Right cardiac atrium (tissue), 5 donors: ENCODE results near the gene STX18. TPM values are rescaled to one million over a fixed set of nuclear protein-coding genes. Genes with fewer than 3 reads are reported as not detected.

Experiments
- ATAC-seq, 2 donors: fragments of 200-7000 bp; cut with Tn5 transposase; one replicate each; pipeline versions ENCODE4 v1.8.0 to v1.9.1; 2020; ENCODE audit warnings: moderate library complexity in 2 of 2, mild to moderate bottlenecking in 1 of 2
- DNase-seq, 3 donors: peaks; one replicate each; pipeline ENCODE4 v3.0.0-alpha.2; 2020
- H3K27ac ChIP-seq: one replicate; pipeline ENCODE4 v1.5.1; 2013; ENCODE audit warnings: mild to moderate bottlenecking, low read length, control low read depth, moderate library complexity
- H3K27me3 ChIP-seq: one replicate; pipeline ENCODE4 v1.6.1; 2013; ENCODE audit not compliant: control insufficient read depth, insufficient read depth
- H3K4me1 ChIP-seq: one replicate; pipeline ENCODE4 v1.6.1; 2013; ENCODE audit warnings: low read length; ENCODE audit not compliant: control insufficient read depth, insufficient read depth
- H3K4me3 ChIP-seq: one replicate; pipeline ENCODE4 v1.5.1; 2013; ENCODE audit warnings: low read length, control low read depth
- H3K9me3 ChIP-seq: one replicate; pipeline ENCODE4 v1.6.1; 2013; ENCODE audit warnings: low read length; ENCODE audit not compliant: control insufficient read depth
- WGBS: extraction: QIAGEN DNeasy Blood & Tissue Kit; methylation state at CpG from one replicate; pipeline ENCODE4 v1.1.7; 2013; 5-methylcytosine and 5-hydroxymethylcytosine counted together
- intact Hi-C, 4 donors: fragments of 100-400 bp; cut with DNase I; formaldehyde crosslinking; loops; one replicate each; pipeline versions ENCODE4 v1.11.0 to v1.14.0; 2022 to 2023
- polyA plus RNA-seq: library from polyadenylated mRNA; stranded (reverse); fragments of 200-250 nt; gene quantifications from one replicate; pipeline ENCODE4 v1.2.3, GENCODE V29; 2013
- total RNA-seq, 4 donors: library from RNA; stranded (reverse); fragmentation: NEBNext Ultra II Directional; extraction: Animal tissue kit (Norgen Biotek cat#: 25700); gene quantifications; one replicate each; pipeline ENCODE4 v1.2.1, GENCODE V29; 2021
- donor health status: healthy with polysubstance abuse.
- donor health status: DM: no; HTN: yes; CAD: no.
- donor health status: DM: no; HTN: no; CAD: no.
- donor health status: DM: no; HTN: yes; CAD: no; lungs with severe emphysema.
- donor health status: DM: yes; HTN: yes; CAD: no.

STX18 gene
- total and polyA plus RNA-seq, 5 donors, result 14.9 to 25.9 (median 17.0) TPM

DNA sequence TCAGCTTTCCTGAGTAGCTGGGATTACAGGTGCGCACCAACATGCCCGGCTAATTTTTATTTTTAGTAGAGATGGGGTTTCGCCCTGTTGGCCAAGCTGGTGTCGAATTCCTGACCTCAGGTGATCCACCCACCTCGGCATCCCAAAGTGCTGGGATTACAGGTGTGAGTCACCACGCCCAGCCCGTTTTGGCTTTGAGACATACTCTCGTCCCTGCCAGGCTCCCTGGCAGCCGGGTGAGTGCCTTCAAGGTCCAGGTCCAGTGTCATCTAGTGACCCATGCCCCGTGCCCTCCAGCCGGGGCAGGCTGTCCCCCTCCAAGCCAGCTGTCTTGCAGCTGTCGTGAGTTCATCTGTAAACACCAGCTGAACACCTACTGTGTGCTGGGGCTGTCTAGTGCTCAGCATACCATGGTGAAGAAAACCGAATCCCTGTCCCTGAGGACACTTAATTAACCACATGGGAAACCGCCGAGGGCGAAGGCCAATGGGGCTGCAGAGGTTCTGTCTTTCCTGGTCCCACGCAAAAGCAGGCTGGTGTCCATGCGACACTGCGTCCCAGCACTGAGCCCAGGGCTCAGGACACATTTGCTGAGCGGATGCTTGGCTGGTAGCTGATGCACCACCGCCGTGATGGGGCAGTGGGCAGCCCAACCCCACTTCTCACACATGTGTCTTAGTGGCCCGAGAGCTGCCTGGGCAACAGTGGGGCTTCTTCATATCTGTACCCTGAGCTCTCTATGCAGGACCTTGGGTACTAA is 133.1 kb downstream of the STX18 start:
- Histone ChIP-seq H3K4me1 (no peaks in the 10 kb centered on the region), H3K27me3 (no peaks in the 10 kb centered on the region), H3K4me3 (no peak overlapping the region), H3K9me3 (no peaks in the 10 kb centered on the region), H3K27ac (no peak overlapping the region)
- no peak for ATAC-seq
- 73% methylated on average over 23 of the region's 23 CpGs for WGBS
- intact Hi-C loops, result no loop called here
- DNase-seq, result no peak

DNA sequence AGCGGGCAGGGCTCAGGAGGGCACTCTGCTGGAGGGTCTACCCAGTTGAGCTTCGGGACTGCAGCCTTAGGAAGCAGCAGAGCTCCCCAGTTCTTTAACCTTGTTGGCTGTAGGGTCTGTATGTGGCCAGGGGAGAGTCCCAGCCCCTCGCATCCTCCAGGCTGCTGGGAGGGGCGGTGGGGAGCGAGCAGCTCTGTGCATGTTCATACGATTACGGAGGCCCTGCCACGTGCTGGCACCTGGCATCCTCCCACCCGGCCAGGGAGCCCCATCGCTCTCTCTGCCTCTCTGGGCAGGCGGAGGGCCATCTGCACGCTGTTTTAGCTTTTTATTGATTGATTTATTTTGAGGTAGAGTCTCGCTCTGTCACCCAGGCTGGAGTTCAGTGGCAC is 133.7 kb downstream of the STX18 start:
- Histone ChIP-seq H3K9me3 (no peaks in the 10 kb centered on the region), H3K27me3 (no peaks in the 10 kb centered on the region), H3K27ac (no peak overlapping the region), H3K4me1 (no peaks in the 10 kb centered on the region), H3K4me3 (no peak overlapping the region)
- intact Hi-C loops, result no loop called here
- ATAC-seq (no peak), DNase-seq (no peak)
- 76% methylated on average over 13 of the region's 13 CpGs for WGBS

DNA sequence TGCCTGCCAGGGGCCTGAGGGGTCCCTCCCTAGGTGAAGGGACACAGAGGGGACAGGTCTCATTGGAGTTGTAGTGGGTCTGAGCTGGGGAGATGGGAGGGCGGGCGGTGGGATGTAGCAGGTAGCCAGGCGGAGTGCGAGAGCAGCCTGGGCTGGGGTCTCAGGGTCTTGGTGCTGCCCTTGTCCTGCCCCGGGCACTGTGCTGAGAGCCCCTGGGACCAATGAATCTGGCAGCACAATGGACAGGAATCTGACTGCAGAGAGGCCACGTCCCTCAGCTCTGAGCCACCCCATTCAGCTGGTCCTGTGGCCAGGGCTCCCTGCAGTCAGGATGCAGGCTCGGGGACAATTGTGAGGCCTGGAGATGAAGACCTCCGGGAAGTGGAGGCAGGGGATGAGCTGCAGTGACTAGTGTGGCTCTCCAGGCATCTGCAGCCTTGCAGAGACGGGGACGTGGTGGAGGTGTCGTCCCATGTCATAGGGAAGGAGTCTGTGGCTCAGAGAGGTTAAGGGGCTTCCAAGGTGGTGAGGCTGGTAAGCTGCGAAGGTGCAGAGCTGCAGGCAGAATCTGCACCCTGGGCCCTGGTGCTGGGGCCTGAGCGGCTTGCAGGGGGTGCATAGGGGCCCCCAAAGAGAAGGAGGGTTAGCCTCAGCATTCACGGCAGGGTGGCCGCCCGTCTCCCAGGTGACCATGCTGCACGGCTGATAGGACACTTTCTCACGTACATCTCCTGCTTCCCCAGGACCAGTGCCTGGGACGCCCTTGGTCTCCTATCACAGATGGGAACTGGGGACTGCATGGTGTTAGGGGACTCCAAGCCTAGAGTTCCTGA is 134.3 kb downstream of the STX18 start:
- intact Hi-C loops, result no loop called here
- Histone ChIP-seq H3K4me3 (no peak overlapping the region), H3K27ac (no peak overlapping the region), H3K4me1 (no peaks in the 10 kb centered on the region), H3K27me3 (no peaks in the 10 kb centered on the region), H3K9me3 (no peaks in the 10 kb centered on the region)
- 71% methylated on average over 19 of the region's 19 CpGs for WGBS
- ATAC-seq (no peak), DNase-seq (no peak)

DNA sequence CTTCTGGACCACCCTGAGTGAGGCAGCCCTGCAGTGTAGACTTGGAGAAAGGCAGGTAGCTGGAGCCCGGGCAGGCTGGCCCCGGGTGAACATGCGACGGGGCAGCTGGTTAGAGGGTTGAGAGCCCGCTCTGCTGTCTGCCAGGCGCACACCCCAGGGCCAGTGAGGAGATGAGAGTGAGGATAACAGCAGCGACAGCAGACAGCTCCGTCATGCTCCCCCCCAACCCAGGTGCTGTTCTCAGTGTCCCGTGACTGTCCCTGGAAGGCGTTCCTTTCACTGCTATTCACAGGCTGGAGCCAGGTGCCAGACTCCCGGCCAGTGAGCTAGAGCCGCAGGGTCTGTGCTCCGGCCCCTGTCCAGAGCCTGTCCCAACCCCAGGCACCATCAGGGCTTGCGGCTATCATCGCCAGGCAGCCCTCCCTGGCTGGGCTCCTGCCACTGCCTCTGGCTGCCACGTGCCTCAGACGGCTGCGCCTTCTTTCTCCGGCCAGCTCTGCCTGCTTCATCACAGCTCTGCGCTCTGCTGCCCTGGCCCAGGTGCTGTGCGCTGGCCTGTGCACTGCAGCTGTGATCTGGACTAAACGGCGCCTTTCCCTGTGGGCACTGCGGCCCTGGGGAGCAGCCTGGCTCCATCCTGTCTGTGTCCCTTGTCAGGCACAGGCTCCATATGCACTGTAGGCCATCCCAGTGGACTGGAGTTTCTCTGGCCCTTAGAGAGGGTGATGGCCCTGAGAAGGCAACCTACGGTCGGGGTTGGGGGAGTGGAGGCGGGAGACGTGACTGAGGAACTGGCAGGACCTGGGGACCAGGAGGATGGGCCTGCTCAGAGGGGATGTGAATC is 135.2 kb downstream of the STX18 start:
- H3K27me3 ChIP-seq, result no peaks in the 10 kb centered on the region
- intact Hi-C loops, result no loop called here
- no peak overlapping the region for H3K4me3 ChIP-seq
- ATAC-seq (no peak), DNase-seq (no peak)
- no peaks in the 10 kb centered on the region for H3K9me3 ChIP-seq
- H3K4me1 ChIP-seq, result no peaks in the 10 kb centered on the region
- H3K27ac ChIP-seq, result no peak overlapping the region
- 76% methylated on average over 28 of the region's 28 CpGs for whole genome bisulfite sequencing

DNA sequence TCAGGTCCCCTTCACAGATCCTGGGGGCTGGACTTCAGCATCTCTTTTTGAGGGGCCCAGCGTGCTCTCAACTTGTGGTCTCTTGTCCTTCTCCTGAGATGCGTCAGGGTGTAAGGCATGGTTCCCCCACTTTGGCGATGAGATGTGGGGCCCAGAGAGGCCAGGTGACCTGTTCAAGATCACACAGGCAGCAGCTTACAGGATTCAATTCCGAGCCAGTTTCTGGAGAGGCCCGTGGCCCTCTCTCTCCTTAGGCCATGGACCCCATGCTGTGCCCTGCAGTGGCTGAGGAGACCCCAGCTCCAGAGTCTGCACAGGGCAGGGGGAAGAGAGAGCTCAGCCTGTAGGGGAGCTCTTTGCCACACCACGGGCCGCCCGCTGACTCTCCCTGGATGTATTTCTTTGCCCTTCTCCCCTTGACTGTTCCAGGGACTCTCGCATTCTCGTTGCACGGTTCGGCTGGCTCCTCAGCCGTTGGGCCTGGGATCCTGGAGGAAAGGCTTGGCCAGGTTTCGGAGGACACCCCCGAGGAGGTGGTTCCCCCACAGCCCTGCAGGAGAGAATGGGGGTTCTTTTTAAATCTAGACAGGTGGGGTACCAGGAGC is 136.4 kb downstream of the STX18 start:
- intact Hi-C loops, result no loop called here
- ATAC-seq (no peak), DNase-seq (no peak)
- Histone ChIP-seq H3K4me3 (no peak overlapping the region), H3K27ac (no peak overlapping the region), H3K4me1 (no peaks in the 10 kb centered on the region), H3K9me3 (no peaks in the 10 kb centered on the region), H3K27me3 (no peaks in the 10 kb centered on the region)
- WGBS, result 91% methylated on average over 15 of the region's 15 CpGs

DNA sequence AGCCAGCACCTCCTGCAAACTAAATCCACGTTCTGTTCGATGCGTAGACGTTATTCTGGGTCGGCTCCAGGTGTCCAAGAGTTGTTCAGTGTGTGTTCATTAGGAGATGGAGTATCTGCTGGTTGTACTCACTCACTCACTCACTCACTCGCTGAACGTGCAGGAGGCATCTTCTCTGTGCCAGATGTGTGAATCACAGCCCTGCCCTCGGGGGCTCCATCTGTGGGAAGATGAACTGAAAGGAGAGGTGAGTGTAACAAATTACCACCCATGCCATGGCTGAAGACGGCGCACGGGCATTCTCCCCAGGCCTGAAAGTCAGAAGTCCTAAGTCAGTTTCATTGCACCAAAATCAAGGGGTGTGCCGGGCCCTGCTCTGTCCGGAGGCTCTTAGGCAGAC is 138.9 kb downstream of the STX18 start:
- no peak for DNase-seq
- Histone ChIP-seq H3K9me3 (no peaks in the 10 kb centered on the region), H3K4me3 (no peak overlapping the region), H3K27ac (no peak overlapping the region), H3K4me1 (no peaks in the 10 kb centered on the region), H3K27me3 (no peaks in the 10 kb centered on the region)
- WGBS, result 67% methylated on average over 13 of the region's 13 CpGs
- intact Hi-C loops, result no loop called here
- ATAC-seq, result no peak

DNA sequence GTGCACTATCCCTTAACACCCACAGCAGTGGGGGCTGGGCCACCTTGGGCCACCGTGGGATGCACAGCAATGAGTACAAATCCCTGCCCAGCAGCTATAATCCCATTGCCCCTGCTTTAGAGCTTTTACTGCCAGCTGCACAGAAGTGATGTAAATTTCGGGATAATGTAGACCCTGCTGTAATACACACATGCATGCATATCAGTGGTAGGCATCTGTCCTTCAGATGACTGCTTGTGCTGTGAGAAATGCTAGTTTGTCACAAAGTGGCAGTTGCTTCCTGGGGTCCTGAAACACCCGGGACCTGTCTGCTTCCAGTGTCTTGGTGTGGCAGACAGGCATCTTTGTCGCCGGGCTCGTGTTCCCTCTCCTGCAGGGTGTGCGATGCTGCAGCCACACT is 140.8 kb downstream of the STX18 start:
- no peaks in the 10 kb centered on the region for H3K27me3 ChIP-seq
- no peak for ATAC-seq

DNA sequence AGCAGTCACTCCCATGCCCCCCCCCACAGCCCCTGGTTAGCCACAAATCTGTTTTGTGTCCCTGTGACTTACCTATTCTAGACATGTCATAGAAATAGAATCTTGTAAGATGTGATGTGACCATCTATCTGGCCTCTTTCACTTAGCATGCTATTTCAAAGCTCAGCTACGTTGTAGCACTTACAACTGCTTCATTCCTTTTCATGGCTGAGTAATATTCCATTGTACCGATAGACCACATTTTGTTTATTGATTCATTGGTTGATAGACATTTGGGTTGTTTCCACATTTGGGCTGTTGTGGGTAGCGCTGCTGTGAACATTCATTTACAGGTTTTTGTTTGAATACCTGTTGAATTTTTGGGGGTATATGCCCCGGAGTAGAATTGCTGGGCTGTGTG is 143.4 kb downstream of the STX18 start:
- Histone ChIP-seq H3K9me3 (no peaks in the 10 kb centered on the region), H3K27ac (no peak overlapping the region), H3K4me3 (no peak overlapping the region), H3K4me1 (no peaks in the 10 kb centered on the region), H3K27me3 (no peaks in the 10 kb centered on the region)
- intact Hi-C loops, result no loop called here
- 71% methylated on average over 4 of the region's 4 CpGs for WGBS
- no peak for ATAC-seq
- no peak for DNase-seq

More for the DNA sequence above, 140.8 kb downstream of the STX18 start:
- no peaks in the 10 kb centered on the region for H3K9me3 ChIP-seq
- DNase-seq, result no peak
- no peak overlapping the region for H3K27ac ChIP-seq
- H3K4me3 ChIP-seq, result no peak overlapping the region
- H3K4me1 ChIP-seq, result no peaks in the 10 kb centered on the region
- 78% methylated on average over 7 of the region's 7 CpGs for WGBS
- intact Hi-C loops, result no loop called here

DNA sequence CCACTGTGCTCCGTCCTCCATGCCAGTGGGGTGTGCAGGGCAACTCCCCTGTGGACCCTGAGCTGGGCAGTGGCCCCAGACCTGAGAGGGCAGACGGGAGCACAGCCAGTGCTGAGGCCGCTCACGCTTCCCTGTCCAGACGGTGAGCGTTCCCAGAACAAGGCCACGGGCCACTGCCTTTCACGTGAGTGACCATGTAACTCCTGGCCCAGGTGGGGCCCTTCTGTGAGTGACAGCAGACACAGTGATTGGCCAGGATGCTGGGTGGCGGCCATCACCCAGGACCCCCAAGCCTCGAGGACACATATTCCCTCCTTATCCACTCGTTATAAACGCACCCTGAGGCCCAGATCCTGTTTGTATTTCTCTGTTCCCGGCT is 144.4 kb downstream of the STX18 start:
- Histone ChIP-seq H3K4me3 (no peak overlapping the region), H3K4me1 (no peaks in the 10 kb centered on the region), H3K9me3 (no peaks in the 10 kb centered on the region), H3K27ac (no peak overlapping the region), H3K27me3 (no peaks in the 10 kb centered on the region)
- 83% methylated on average over 13 of the region's 13 CpGs for WGBS
- ATAC-seq, result no peak
- DNase-seq, result no peak
- intact Hi-C loops, result no loop called here

DNA sequence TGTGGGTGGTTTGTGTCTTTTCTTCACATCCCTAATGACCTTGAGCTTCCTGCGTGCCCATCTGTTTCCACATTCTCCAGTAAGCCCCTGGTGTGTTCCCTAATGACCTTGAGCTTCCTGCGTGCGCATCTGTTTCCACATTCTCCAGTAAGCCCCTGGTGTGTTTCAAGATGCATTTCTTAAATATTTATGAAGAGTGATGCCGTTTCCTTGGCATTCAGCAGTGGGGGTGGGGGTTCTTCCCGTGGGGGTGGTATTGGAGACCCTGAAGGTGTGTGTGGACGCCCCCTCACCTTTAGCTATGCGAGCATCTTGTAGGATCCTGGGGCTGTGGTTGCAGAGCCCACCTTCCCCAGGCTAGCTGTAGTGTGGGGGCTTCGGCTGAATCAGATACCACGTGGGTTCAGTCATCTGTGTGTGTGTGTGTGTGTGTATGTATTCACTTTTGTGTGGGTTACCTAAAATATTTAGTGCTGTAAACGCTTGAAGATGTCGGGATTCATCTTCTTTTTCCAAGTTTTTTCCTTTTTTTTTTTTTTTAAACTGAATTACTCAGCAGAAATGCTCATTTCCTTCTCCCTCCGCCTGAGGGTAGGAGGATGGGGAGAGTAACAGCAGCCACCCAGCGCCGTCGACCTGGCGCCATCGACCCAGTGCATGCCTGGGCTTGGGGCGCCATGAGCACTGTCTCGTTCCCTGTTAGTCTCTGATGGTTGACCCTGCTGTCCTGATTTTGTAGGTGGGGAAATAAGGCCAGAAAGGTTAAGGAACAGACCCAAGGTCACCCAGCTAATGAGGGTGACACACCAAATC is 145.0 kb downstream of the STX18 start:
- H3K9me3 ChIP-seq, result no peaks in the 10 kb centered on the region
- WGBS, result 63% methylated on average over 19 of the region's 19 CpGs
- no peaks in the 10 kb centered on the region for H3K4me1 ChIP-seq
- intact Hi-C loops, result no loop called here
- H3K27me3 ChIP-seq, result no peaks in the 10 kb centered on the region
- H3K27ac ChIP-seq, result no peak overlapping the region
- DNase-seq, result no peak
- H3K4me3 ChIP-seq, result no peak overlapping the region
- no peak for ATAC-seq
